Cardiac muscle cell (in vitro differentiated cells and primary cell): Measurements from ENCODE around the gene AP3B1. TPM values are rescaled to one million over a fixed set of nuclear protein-coding genes. Genes with fewer than 3 reads are reported as not detected.

Experiments used
- DNase-seq, 2 donors: peaks; one replicate each; pipeline versions ENCODE4 v3.0.0 to v3.0.0-alpha.2; 2010 to 2017; ENCODE audit warnings: low read depth in 1 of 2, low spot score in 1 of 2
- H3K27ac ChIP-seq: fragments of 200-600 bp; sonication (generic); 2 replicates; pipeline ENCODE4 v1.5.1; 2016
- H3K27me3 ChIP-seq: fragments of 200-600 bp; sonication (generic); 2 replicates; pipeline ENCODE4 v1.6.0; 2016; ENCODE audit warnings: control low read depth
- H3K36me3 ChIP-seq: fragments of 200-600 bp; sonication (generic); 2 replicates; pipeline ENCODE4 v1.5.1; 2016; ENCODE audit warnings: control low read depth
- H3K4me1 ChIP-seq: fragments of 200-600 bp; sonication (generic); 2 replicates; pipeline ENCODE4 v1.8.1; 2017; ENCODE audit warnings: low read depth, mild to moderate bottlenecking, mixed run types
- H3K4me3 ChIP-seq: fragments of 200-600 bp; sonication (generic); 2 replicates; pipeline ENCODE4 v1.5.1; 2016; ENCODE audit warnings: mild to moderate bottlenecking
- H3K9me3 ChIP-seq: fragments of 200-600 bp; sonication (generic); 2 replicates; pipeline ENCODE4 v1.5.1; 2017; ENCODE audit warnings: low read depth, mild to moderate bottlenecking, control low read depth
- polyA plus RNA-seq: library from polyadenylated mRNA; unstranded; fragments of >200 nt; fragmentation: Nextera tagmentation; extraction: Ambion mirVana; gene quantifications from 2 replicates; pipeline ENCODE4 v1.2.1, GENCODE V29; 2016
- total RNA-seq: library from RNA; depleted of rRNA; stranded (reverse); fragments of >200 nt; gene quantifications from 2 replicates; pipeline ENCODE4 v1.2.3, GENCODE V29; 2016
- TF ChIP-seq, protein P1 (sequence below): IDR thresholded peaks from 2 replicates; pipeline ENCODE4 v1.5.1; 2012; ENCODE audit warnings: low read depth, mild to moderate bottlenecking, low read length

The AP3B1 gene
- total and polyA plus RNA-seq, 2 experiments from 2014 or later, result 32.2 to 35.3 TPM

DNA sequence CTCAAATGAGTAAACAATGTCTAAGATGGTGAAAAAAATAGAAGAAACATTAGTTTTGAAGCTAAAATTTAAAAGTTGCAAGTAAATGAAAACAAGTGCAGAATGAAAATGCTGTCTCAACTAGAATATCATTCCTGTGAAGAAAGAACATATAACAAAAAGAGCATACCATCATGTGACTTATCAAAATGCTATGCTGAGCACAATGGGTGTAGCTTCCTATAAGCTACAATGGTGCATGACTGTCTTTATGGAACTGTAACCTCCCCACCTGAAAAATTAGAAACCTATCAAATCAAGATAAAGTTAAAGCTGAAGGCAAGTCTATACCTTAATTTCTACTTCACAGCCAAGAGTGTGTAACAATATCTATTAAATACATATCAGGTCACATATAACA, 192.0 kb downstream of the AP3B1 start:
- peaks cover 16% of the 10 kb centered on the region for H3K36me3 ChIP-seq
- TF ChIP-seq, protein P1, sequence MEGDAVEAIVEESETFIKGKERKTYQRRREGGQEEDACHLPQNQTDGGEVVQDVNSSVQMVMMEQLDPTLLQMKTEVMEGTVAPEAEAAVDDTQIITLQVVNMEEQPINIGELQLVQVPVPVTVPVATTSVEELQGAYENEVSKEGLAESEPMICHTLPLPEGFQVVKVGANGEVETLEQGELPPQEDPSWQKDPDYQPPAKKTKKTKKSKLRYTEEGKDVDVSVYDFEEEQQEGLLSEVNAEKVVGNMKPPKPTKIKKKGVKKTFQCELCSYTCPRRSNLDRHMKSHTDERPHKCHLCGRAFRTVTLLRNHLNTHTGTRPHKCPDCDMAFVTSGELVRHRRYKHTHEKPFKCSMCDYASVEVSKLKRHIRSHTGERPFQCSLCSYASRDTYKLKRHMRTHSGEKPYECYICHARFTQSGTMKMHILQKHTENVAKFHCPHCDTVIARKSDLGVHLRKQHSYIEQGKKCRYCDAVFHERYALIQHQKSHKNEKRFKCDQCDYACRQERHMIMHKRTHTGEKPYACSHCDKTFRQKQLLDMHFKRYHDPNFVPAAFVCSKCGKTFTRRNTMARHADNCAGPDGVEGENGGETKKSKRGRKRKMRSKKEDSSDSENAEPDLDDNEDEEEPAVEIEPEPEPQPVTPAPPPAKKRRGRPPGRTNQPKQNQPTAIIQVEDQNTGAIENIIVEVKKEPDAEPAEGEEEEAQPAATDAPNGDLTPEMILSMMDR, result no peak

DNA sequence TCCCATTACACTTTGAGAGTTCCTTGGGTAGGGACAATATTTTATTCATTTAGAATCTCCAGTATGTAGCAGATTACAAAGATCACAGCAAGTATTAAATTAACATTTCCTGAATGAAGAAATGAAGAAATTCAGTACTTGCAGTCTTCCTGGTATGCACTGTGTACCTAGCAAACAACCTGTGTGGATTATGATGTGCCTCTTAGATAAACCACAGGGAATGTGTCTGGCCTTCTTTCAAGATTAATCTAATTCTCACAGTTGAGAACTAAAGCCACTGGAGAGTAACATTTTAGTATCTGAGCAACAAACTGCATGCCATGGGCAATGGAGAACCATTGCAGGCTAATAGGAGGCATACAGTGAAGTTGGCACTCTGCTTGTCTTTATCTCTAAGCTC, 199.4 kb downstream of the AP3B1 start:
- no peaks in the 10 kb centered on the region for H3K4me1 ChIP-seq
- H3K36me3 ChIP-seq, result peaks cover 5% of the 10 kb centered on the region
- no peaks in the 10 kb centered on the region for H3K27me3 ChIP-seq
- no peak overlapping the region for H3K4me3 ChIP-seq
- H3K27ac ChIP-seq, result no peak overlapping the region
- H3K9me3 ChIP-seq, result no peaks in the 10 kb centered on the region
- TF ChIP-seq, protein P1, result no peak
- DNase-seq, result no peak

More for the DNA sequence above, 192.0 kb downstream of the AP3B1 start:
- H3K4me3 ChIP-seq, result no peak overlapping the region
- H3K9me3 ChIP-seq, result no peaks in the 10 kb centered on the region
- H3K4me1 ChIP-seq, result no peaks in the 10 kb centered on the region
- DNase-seq, result no peak
- H3K27me3 ChIP-seq, result no peaks in the 10 kb centered on the region
- H3K27ac ChIP-seq, result no peak overlapping the region

DNA sequence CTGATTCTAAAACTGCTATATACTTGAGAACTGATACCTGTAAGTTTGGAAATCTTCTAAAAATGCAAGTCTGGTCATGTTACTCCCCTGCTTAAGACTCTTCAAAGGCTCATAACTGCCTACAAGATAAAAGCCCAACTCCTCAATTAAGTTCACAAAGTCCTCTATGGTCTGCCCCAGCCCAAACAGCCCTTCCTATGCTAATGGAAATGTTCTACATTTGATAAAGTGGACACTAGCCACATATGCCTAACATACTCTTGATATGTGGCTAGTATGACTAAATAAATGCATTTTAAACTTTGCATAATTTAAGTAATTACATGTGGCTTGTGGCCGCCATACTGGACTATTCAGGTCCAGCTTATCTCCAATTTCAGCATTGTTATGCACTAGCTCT, 204.5 kb downstream of the AP3B1 start:
- H3K4me1 ChIP-seq, result peaks cover 4% of the 10 kb centered on the region
- no peaks in the 10 kb centered on the region for H3K36me3 ChIP-seq

DNA sequence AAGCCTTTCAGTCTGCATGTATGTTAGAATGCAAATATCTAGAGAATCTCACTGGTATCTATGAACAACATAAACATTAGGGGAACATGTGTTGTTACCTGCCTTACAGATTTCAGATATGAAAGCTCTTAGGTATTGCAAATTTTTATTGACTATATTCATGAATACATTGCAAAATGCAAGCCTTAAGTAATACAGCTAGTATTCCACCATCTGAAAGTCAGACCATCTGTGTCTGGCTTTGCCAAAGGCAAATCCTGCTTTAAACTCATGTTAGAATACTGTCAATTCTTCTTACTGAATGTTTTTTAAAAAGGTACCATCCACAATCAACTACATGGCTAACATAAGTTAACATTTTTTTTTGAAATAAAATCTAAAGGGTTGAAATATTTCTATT, 215.6 kb downstream of the AP3B1 start:
- TF ChIP-seq, protein P1, result no peak
- H3K27ac ChIP-seq, result no peak overlapping the region
- H3K36me3 ChIP-seq, result no peaks in the 10 kb centered on the region
- no peaks in the 10 kb centered on the region for H3K4me1 ChIP-seq
- no peaks in the 10 kb centered on the region for H3K27me3 ChIP-seq
- no peak overlapping the region for H3K4me3 ChIP-seq
- no peak for DNase-seq
- H3K9me3 ChIP-seq, result no peaks in the 10 kb centered on the region

More for the DNA sequence above, 204.5 kb downstream of the AP3B1 start:
- no peaks in the 10 kb centered on the region for H3K27me3 ChIP-seq
- H3K27ac ChIP-seq, result no peak overlapping the region
- no peak for DNase-seq
- H3K9me3 ChIP-seq, result no peaks in the 10 kb centered on the region
- no peak overlapping the region for H3K4me3 ChIP-seq
- TF ChIP-seq, protein P1, result no peak

DNA sequence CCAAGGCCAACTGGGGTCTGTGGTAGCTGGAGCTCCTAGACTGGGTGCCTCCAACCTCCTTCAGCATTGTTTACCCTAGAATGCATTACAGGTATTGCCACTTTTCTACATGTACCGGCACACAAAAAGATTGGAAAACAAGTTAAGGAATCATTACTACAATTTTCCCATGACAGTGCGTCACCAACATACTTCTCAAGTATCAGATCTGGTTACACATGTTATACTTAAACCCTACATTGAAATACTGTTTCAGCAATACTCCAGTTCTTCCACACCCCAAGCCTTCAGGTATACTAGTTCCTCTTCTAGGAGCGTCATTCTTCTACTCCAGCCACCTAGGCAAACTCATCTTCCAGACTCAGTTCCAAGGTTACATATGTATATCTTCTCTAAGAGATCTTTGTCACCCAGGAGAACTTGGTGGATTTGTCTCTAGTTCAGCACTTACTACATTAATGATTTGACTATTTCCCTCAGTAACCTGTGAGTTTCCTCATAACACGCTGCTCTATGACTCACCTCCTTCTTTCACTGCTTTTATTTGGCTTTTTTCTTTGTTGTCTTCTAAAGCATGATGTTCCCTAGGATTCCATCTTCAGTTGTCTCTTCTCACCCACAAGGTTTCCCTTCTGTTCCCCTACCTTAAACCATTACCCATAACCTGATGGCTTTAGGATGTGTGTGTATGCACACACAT, 217.0 kb downstream of the AP3B1 start:
- no peaks in the 10 kb centered on the region for H3K4me1 ChIP-seq
- H3K9me3 ChIP-seq, result no peaks in the 10 kb centered on the region
- TF ChIP-seq, protein P1, result no peak
- H3K27ac ChIP-seq, result no peak overlapping the region
- no peak for DNase-seq
- no peaks in the 10 kb centered on the region for H3K36me3 ChIP-seq
- H3K27me3 ChIP-seq, result no peaks in the 10 kb centered on the region
- H3K4me3 ChIP-seq, result no peak overlapping the region

DNA sequence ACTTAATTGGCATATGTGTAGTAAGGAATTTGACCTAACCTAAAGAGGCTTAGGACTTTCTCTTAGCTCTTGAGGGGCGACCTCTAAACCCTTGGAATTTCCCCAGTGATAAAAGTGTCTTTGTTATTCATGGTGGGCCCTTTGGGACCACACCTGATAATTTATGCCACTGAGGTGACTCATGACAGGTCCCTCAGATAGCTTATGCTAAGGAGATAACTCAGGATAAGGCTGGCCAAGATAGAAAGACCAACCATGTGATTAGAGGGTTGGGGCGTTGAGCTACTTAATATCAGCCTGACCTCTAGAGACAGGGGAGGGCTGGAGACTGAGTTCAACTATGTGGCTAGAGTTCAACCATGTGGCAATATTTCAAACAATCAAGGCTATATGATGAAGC, 218.1 kb downstream of the AP3B1 start:
- TF ChIP-seq, protein P1, result no peak
- no peak for DNase-seq

More for the DNA sequence above, 218.1 kb downstream of the AP3B1 start:
- Histone ChIP-seq H3K9me3 (no peaks in the 10 kb centered on the region), H3K27ac (no peak overlapping the region), H3K4me3 (no peak overlapping the region), H3K4me1 (no peaks in the 10 kb centered on the region), H3K36me3 (no peaks in the 10 kb centered on the region), H3K27me3 (no peaks in the 10 kb centered on the region)
